C1 segment of cervical spinal cord (tissue), 14 donors: ENCODE measurements around the gene HIP1R.
"Not testable (repeated sequence)": the region's sequence is repeated elsewhere in the genome, so short reads cannot be mapped to it uniquely, and the experiment has no call there.

Source experiments
- DNase-seq, 14 donors: peaks; one replicate each; lab custom pipeline; 2025; lab: John Stamatoyannopoulos, UW

HIP1R gene

DNA sequence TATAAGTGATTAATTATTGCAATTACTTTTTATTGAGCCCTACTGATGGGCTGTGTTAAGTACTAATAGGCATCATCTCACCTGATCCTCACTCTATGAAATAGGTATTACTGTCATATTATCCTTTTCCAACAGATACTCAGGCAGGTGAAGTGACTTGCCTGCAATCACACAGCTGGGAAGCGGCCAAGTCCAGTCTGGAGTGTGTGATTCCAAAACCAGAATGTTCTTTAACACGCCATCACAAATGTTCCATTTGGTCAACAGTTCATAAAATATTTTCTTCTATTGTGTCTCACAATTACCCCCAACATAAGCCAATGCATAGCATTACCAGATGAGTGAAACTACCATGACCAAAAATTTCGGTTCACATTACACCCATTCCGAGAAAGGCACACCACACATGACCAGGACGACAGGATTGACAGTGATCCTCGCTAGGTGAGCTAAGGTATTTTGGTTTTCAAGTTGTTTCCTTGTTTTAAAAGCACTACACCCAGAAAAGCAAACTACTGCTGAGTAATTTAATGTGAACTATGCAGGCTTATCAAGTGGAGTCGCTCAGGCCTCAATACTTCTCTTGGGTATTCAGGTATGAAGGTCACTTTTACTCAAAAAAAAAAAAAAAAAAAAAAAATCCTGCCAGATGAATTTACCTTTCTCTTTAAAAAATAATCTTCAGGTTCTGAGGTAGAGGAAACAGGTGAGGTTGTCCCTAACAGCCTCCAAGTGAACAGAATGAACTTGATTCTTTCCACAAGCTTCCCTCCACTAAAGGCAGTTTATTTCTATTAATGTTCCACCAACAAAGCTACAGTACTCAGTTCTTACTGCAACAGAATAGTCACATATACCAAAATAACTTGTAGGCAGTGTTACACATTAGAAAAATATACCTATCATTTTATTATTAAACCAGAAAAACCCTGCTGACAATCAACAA is 58.2 kb downstream of the HIP1R start:
- DNase-seq = no peak

DNA sequence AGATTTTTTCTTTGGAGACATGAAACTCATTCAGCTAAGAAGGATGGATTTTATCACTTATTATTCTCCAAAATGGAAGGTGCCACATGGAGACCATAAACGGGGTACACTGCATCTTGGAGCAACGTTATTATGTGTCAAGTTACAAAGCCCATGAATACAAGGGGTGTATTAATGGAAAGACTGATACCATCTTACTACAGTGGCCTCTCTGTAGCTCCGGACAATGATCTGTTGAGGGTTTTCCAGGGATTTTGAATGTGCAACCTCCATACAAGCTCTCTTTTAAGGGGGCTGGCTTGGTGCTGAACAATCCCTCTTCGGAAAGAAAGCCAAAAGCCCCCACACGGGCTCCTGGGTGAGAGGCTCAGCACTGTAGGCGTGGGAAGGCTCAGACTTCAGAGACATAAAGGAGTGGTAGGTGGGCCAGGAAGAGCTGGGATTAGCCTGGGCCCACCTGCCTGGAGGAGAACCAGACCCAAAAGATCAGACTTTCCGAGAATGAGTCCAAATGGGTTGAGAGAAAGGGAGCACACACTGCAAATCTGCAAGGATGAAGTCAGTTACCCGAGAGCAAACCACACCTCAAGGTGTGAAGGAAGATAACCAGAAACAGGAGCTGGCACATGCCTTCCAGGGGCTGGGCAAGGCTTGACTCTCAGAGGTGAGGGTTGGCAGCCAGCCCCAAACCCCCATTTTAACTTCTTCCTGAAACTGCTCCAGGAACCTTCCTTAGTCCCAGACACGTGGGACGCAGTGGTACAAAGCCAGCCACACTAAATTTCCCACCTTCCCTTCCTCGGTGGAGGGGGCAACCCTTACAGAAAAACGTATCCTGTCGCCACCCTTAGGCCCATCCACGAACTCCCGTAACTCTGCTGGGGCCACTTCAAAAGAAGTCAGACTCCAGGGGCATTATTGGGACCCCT is 59.2 kb downstream of the HIP1R start:
- peak in 3 of 14 donors; percentile 22 to 37 (median 23) for DNase-seq

DNA sequence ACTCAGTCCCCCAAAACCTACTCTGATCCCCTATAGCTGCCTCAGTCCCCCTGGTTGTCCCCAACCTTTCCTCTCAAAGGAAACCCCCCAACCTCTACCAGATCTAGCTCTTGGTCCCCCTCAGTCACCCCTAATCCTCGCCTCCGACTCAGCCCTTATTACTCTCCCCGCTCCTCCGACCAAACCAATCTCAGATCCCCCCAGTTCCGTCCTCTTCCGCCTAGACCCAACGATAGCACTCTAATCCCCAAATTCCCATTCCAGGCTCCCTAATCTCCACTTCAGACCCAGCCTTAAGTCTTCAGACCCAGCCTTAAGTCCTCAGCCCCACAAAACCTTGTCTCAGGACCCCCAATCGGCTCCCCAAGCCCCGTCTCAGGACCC is 60.1 kb downstream of the HIP1R start:
- DNase-seq = no peak

DNA sequence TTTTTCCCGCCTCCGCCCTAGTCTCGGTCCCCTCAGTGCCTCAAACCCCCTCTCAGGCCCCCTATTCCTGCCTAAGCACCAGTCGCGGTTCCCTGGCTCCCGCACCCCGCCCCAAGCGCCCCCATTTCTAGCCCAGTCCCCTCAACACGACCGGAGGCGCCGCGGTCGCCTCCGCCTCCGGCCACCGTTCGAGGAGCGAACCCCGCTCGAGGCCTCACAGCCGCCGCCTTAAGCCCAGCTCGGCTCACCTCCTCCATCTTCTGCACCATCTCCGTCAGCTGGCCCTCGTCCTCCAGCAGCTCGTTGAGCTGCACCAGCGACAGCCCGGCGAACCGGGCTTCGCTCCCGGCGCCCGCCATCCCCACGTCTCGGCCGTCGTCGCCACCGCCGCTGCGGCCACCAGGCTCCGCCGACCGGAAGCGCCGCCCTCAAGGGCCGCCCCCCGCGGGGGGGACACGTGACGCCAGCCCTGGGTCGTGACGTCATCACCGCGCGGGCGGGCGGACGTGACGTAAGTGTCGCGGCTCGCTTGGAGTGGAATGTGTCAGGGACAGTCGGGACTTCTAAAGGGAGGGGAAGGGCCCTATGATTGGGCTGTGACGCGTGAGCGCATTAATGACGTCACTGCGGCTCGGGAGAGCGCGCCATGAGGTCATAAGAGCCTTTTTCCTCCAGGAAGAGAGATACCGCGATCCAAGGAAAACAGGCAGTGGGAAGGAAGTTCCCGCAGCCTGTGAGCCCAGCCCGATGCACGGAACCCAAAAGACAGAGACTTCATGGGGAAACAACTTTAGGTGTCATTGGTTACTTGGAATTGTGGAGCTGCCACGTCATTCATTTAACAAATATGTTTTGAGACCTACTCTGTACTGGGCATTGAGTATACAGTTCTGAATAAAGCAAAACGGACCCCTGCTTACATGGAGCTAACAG is 60.7 kb downstream of the HIP1R start, which contains the start of gene VPS37B:
Gene VPS37B (minus strand): TSS at position 421 of the 933 bp plus-strand sequence. CDS start 62 bp downstream, at position 359.
- DNase-seq = peak in 12 of 14 donors; percentile 27 to 74 (median 60)

DNA sequence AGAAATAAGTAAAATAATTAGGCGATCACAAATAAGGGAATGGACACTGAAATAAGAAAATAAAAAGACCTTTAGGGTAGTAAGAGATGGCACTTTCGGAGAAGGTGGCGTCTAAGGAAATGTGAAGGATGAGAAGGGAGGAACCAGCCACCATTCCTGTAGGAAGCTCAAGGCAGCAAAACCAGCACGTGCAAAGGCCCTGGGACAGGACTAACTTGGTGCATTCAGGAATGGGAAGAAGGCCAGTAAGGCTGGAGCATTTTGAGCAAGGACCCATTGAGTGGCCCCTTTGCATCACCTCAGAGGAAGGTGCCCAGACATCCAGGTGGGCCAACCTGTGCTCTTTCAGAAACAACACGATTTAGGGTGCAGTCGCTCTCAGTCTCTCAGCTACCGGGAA is 61.4 kb downstream of the HIP1R start:
- DNase-seq = peak in 1 of 14 donors; percentile 20

DNA sequence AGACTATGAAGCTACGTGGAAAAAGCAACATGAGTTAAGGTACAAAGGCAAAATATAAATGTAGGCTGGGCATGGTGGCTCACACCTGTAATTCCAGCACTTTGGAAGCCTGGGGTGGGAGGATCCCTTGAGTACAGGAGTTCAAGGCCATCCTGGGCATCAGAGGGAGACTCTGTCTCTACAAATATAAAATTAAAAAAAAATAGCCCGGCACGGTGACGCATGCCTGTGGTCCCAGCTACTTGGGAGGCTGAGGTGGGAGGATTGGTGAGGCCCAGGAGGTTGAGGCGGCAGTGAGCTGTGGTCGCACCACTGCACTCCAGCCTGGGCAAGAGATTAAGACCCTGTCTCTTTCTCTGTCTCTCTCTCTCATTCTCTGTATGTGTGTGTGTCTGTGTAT is 64.6 kb downstream of the HIP1R start:
- DNase-seq = no peak

DNA sequence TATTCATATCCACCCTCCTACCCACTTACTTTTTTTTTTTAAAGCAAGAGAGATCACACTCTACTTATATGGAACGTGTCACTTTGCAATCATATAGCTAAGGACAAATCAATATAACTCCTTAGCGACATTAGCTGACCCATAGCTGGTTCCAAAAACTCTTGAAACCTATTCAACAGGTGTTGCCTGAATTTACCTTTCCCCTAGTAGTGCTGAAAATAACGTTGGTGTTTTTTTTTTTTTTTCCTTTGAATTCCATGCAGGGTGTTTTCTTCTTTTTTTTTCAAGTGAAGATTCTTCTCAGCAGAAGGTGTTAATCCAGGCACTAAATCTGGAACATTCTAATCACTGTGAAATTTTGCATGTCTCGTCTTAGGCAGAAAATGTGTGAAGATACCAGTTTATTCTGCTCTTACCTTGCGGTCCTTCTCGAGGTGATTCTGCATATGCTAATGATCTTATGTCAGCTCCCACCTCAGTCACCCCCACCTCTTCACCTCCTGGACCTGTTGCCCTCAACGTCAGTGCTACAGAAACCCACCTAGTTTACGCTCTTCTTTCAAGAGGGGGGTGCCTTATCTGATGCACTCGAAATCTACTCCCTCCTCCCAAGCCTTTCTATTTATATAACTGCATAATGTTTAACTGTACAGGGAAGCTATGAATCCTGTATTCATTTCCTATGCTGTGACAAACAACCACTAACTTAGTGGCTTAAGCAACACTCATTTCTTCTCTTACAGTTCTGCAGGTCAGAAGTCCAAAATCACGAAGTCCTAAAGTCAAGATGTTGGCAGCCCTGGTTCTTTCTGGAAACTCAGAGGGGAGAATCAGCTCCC is 67.8 kb downstream of the HIP1R start:
- no peak for DNase-seq

DNA sequence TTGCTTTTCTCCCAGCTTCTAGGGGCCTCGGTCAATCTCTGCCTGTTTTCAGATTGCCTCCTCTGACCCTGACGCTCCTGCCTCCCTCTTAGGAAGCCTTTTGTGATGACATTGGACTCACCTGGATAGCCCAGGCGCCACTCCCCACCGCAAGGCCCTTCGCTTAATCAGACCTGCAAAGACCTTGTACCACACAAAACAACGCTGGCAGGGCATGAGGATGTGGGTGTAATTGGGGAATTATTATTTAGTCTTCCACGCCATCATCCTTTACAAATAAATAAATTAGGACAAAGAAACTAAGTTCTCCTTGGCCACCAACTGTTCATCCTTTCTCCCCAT is 68.4 kb downstream of the HIP1R start:
- no peak for DNase-seq

DNA sequence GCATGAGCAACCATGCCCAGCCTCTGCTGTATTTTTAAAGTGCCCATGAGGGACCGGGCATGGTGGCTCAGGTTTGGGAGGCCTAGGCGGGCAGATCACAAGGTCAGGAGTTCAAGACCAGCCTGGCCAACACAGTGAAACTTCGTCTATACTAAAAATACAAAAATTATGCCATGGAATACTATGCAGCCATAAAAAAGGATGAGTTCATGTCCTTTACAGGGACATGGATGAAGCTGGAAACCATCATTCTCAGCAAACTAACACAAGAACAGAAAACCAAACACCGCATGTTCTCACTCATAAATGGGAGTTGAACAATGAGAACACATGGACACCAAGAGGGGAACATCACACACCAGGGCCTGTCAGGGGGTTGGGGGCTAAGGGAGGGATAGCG is 70.0 kb downstream of the HIP1R start:
- DNase-seq = not testable (repeated sequence)

DNA sequence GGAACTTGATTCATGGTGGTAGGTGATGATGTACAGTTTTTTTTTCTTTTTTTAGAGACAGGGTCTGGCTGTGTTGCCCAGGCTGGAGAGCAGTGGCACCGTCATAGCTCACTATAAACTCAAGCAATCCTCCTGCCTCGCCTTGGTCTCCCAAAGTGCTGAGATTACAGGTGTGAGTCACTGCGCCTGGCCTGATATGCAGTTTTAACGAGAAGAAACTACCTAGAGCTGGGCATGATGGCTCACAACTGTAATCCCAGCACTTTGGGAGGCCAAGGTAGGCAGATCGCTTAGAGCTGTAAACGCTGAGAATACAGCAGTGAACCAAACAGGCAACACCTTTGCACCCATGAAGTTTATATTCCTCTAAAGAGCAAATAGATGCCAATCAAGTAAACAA is 73.7 kb downstream of the HIP1R start:
- no peak for DNase-seq

DNA sequence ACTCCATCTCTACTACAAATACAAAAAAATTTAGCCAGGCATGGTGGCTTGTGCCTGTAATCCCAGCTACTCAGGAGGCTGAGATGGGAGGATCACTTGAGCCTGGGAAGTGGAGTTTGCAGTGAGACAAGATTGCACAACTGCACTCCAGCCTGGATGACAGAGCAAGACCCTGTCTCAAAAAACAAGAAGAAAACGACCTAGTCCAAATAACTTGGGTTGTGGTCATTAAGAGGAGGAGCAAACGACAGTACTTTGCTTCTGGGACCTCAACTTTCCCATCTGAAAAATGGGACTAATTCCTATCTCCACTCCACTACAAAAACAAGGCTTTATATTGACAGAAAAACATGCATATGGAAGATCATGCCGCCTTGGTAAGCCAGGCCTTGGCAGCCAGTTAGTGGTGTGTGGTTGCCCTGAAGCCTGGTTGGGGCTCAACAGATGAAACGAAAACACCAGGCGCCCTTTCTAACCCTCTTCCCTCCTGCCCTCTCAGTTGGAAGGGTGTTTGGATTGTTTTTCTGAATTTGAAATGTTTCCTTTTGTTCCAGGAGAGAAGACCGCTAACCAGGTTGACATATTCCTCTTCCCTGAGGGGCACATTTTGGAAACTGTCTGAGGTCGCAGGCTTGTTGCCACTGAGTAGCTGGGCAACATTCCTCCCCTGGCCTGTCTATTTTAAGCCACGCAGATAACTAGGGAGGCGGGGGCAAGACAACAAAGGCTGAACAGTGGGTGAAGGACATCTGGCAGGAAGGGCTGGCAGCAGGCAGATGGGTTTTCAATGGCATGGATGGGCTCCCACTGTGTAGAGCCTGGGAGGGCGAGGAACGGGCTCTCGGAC is 74.4 kb downstream of the HIP1R start:
- peak in 9 of 14 donors; percentile 14 to 68 (median 47) for DNase-seq
